HEK293 (cell line): Measurements from ENCODE around the gene PAQR9.

ENCODE experiments used
- CTCF ChIA-PET: fragments of 350-600 bp; formaldehyde crosslinking; extraction: SDS; loops from one replicate; lab custom pipeline; 2021; ENCODE audit warnings: antibody characterized with exemption; lab: Yijun Ruan, JAX
- POLR2A ChIA-PET: fragments of 300-600 bp; formaldehyde crosslinking; extraction: SDS; loops from one replicate; lab custom pipeline; 2020; ENCODE audit warnings: antibody characterized with exemption, inconsistent platforms; lab: Yijun Ruan, JAX
- H3K27ac ChIP-seq: fragments of 200-500 bp; sonication (Bioruptor generic); 2 replicates; pipeline ENCODE4 v1.5.1; 2014; ENCODE audit warnings: low read depth, low read length, control low read depth, inconsistent platforms; ENCODE audit errors: extremely low read depth
- H3K36me3 ChIP-seq, 2 experiments: fragments of 200-500 bp in 1 of 2; sonication (Bioruptor generic) in 1 of 2; 1 replicate in 1 of 2; 2 replicates in 1 of 2; pipeline ENCODE4 v1.5.1; 2014 to 2017; ENCODE audit warnings: inconsistent platforms in 2 of 2, low read length in 2 of 2; ENCODE audit not compliant: control insufficient read depth in 2 of 2, insufficient read depth in 1 of 2
- H3K4me1 ChIP-seq: fragments of 200-500 bp; sonication (Bioruptor generic); 2 replicates; pipeline ENCODE4 v1.5.1; 2014; ENCODE audit warnings: mild to moderate bottlenecking, low read length, inconsistent platforms; ENCODE audit not compliant: control insufficient read depth, insufficient read depth
- H3K4me3 ChIP-seq: 2 replicates; pipeline ENCODE4 v1.5.1; 2011; ENCODE audit warnings: low read depth, mild to moderate bottlenecking, control low read depth, low read length, moderate library complexity
- H3K9me3 ChIP-seq: fragments of 200-500 bp; sonication (Bioruptor generic); 2 replicates; pipeline ENCODE4 v1.5.1; 2014; ENCODE audit warnings: low read depth, low read length, inconsistent platforms; ENCODE audit not compliant: control insufficient read depth, insufficient read depth
- GLIS1 ChIP-seq: fragments of 450-650 bp; formaldehyde crosslinking; IDR thresholded peaks from 2 replicates; pipeline ENCODE4 v1.5.1; 2016; ENCODE audit warnings: missing biosample characterization, missing genetic modification characterization
- INSM2 ChIP-seq: fragments of 450-650 bp; formaldehyde crosslinking; IDR thresholded peaks from 2 replicates; pipeline ENCODE4 v1.5.1; 2016; ENCODE audit warnings: missing biosample characterization, missing genetic modification characterization
- KLF9 ChIP-seq: fragments of 450-650 bp; formaldehyde crosslinking; IDR thresholded peaks from 2 replicates; pipeline ENCODE4 v1.5.1; 2016; ENCODE audit warnings: missing biosample characterization, missing genetic modification characterization, low read depth
- REST ChIP-seq: fragments of 450-650 bp; formaldehyde crosslinking; IDR thresholded peaks from 2 replicates; pipeline ENCODE4 v1.5.1; 2016; ENCODE audit warnings: missing biosample characterization, missing genetic modification characterization
- ZBTB21 ChIP-seq: fragments of 450-650 bp; formaldehyde crosslinking; IDR thresholded peaks from 2 replicates; pipeline ENCODE4 v1.5.1; 2017; ENCODE audit warnings: missing biosample characterization, missing genetic modification characterization
- ZFP37 ChIP-seq: fragments of 450-650 bp; formaldehyde crosslinking; IDR thresholded peaks from 2 replicates; pipeline ENCODE4 v1.5.1; 2016; ENCODE audit warnings: missing biosample characterization, missing genetic modification characterization
- ZNF146 ChIP-seq: fragments of 450-650 bp; formaldehyde crosslinking; IDR thresholded peaks from 2 replicates; pipeline ENCODE4 v1.5.1; 2016; ENCODE audit warnings: missing biosample characterization, missing genetic modification characterization
- ZNF169 ChIP-seq: fragments of 450-650 bp; formaldehyde crosslinking; IDR thresholded peaks from 2 replicates; pipeline ENCODE4 v1.5.1; 2016; ENCODE audit warnings: missing biosample characterization, missing genetic modification characterization
- ZNF24 ChIP-seq: fragments of 450-650 bp; formaldehyde crosslinking; IDR thresholded peaks from 2 replicates; pipeline ENCODE4 v1.5.1; 2016; ENCODE audit warnings: missing biosample characterization, missing genetic modification characterization
- ZNF248 ChIP-seq: fragments of 450-650 bp; formaldehyde crosslinking; IDR thresholded peaks from 2 replicates; pipeline ENCODE4 v1.5.1; 2017; ENCODE audit warnings: missing biosample characterization, missing genetic modification characterization
- ZNF549 ChIP-seq: fragments of 450-650 bp; IDR thresholded peaks from 2 replicates; pipeline ENCODE4 v1.5.1; 2018; ENCODE audit warnings: missing biosample characterization, missing genetic modification characterization, mild to moderate bottlenecking, inconsistent platforms, moderate library complexity
- ZNF558 ChIP-seq: fragments of 450-650 bp; formaldehyde crosslinking; IDR thresholded peaks from 2 replicates; pipeline ENCODE4 v1.5.1; 2016; ENCODE audit warnings: missing biosample characterization, missing genetic modification characterization
- ZNF664 ChIP-seq: fragments of 450-650 bp; formaldehyde crosslinking; IDR thresholded peaks from 2 replicates; pipeline ENCODE4 v1.5.1; 2016; ENCODE audit warnings: missing biosample characterization, missing genetic modification characterization
- ZSCAN4 ChIP-seq: fragments of 450-650 bp; formaldehyde crosslinking; IDR thresholded peaks from 2 replicates; pipeline ENCODE4 v1.5.1; 2017; ENCODE audit warnings: missing biosample characterization, missing genetic modification characterization
- TF ChIP-seq, protein P1 (sequence below): fragments of 450-650 bp; formaldehyde crosslinking; IDR thresholded peaks from 2 replicates; pipeline ENCODE4 v1.5.1; 2016; ENCODE audit warnings: missing biosample characterization, missing genetic modification characterization
- TF ChIP-seq, protein P2 (sequence below): fragments of 450-650 bp; formaldehyde crosslinking; IDR thresholded peaks from 2 replicates; pipeline ENCODE4 v1.5.1; 2017; ENCODE audit warnings: missing biosample characterization, missing genetic modification characterization

The PAQR9 gene

GRCh38 chr3:142925140-142925539, 38.3 kb downstream of the PAQR9 start:
- Histone ChIP-seq H3K9me3 (no peaks in the 10 kb centered on the region), H3K36me3 (no peaks in the 10 kb centered on the region), H3K4me1 (no peaks in the 10 kb centered on the region), H3K27ac (no peak overlapping the region), H3K4me3 (no peak overlapping the region)
- no peak for TF ChIP-seq ZNF24 (tag by site-specific recombination)
- TF ChIP-seq ZFP37 (tag by site-specific recombination) = no peak
- TF ChIP-seq, protein P1, sequence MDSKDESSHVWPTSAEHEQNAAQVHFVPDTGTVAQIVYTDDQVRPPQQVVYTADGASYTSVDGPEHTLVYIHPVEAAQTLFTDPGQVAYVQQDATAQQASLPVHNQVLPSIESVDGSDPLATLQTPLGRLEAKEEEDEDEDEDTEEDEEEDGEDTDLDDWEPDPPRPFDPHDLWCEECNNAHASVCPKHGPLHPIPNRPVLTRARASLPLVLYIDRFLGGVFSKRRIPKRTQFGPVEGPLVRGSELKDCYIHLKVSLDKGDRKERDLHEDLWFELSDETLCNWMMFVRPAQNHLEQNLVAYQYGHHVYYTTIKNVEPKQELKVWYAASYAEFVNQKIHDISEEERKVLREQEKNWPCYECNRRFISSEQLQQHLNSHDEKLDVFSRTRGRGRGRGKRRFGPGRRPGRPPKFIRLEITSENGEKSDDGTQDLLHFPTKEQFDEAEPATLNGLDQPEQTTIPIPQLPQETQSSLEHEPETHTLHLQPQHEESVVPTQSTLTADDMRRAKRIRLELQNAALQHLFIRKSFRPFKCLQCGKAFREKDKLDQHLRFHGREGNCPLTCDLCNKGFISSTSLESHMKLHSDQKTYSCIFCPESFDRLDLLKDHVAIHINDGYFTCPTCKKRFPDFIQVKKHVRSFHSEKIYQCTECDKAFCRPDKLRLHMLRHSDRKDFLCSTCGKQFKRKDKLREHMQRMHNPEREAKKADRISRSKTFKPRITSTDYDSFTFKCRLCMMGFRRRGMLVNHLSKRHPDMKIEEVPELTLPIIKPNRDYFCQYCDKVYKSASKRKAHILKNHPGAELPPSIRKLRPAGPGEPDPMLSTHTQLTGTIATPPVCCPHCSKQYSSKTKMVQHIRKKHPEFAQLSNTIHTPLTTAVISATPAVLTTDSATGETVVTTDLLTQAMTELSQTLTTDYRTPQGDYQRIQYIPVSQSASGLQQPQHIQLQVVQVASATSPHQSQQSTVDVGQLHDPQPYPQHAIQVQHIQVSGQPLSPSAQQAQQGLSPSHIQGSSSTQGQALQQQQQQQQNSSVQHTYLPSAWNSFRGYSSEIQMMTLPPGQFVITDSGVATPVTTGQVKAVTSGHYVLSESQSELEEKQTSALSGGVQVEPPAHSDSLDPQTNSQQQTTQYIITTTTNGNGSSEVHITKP = no peak
- TF ChIP-seq, protein P2, sequence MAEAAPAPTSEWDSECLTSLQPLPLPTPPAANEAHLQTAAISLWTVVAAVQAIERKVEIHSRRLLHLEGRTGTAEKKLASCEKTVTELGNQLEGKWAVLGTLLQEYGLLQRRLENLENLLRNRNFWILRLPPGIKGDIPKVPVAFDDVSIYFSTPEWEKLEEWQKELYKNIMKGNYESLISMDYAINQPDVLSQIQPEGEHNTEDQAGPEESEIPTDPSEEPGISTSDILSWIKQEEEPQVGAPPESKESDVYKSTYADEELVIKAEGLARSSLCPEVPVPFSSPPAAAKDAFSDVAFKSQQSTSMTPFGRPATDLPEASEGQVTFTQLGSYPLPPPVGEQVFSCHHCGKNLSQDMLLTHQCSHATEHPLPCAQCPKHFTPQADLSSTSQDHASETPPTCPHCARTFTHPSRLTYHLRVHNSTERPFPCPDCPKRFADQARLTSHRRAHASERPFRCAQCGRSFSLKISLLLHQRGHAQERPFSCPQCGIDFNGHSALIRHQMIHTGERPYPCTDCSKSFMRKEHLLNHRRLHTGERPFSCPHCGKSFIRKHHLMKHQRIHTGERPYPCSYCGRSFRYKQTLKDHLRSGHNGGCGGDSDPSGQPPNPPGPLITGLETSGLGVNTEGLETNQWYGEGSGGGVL (tag by site-specific recombination) = no peak
- no peak for TF ChIP-seq REST (tag by site-specific recombination)
- TF ChIP-seq ZNF558 (tag by site-specific recombination) = no peak
- no peak for TF ChIP-seq ZNF549 (tag by site-specific recombination)
- no peak for TF ChIP-seq ZNF146 (tag by site-specific recombination)
- TF ChIP-seq ZSCAN4 = no peak
- TF ChIP-seq ZBTB21 (tag by site-specific recombination) = no peak
- TF ChIP-seq ZNF169 (tag by site-specific recombination) = no peak
- TF ChIP-seq INSM2 (tag by site-specific recombination) = no peak
- TF ChIP-seq KLF9 (tag by site-specific recombination) = no peak
- TF ChIP-seq ZNF248 (tag by site-specific recombination) = no peak
- no peak for TF ChIP-seq ZNF664 (tag by site-specific recombination)
- no peak for TF ChIP-seq GLIS1 (tag by site-specific recombination)
- POLR2A ChIA-PET = no interaction called here
- CTCF ChIA-PET = interaction anchor here (0.6 kb wide), 1 partner anchor 26 kb away, joined by 3 read pairs; no protein-coding TSS in a partner anchor
